ENCODE data around the gene IFNLR1. TPM values are rescaled to one million over a fixed set of nuclear protein-coding genes. Genes with fewer than 3 reads are reported as not detected.
A peak's percentile ranks its signal among the peaks of the same experiment; 100 is the strongest.

IFNLR1 gene
- total RNA-seq, 1 donor from 2014 or later: 21.2 TPM

GRCh38 chr1:24152631-24153494, 34.2 kb downstream of the IFNLR1 start:
- no peak for TF ChIP-seq CTCF (IDR thresholded peaks at IDR 0.05; ENCODE audit: unreplicated experiment)
- DNase-seq (ENCODE audit: low spot score, unreplicated experiment): no peak
- peak overlapping the region; percentile 71 for H3K4me3 Mint-ChIP-seq (ENCODE audit: low read depth)
- peaks cover 39% of the 10 kb centered on the region for H3K4me1 Mint-ChIP-seq (ENCODE audit: low read depth)
- H3K9me3 Mint-ChIP-seq (ENCODE audit: low read depth): no peaks in the 10 kb centered on the region
- H3K36me3 Mint-ChIP-seq (ENCODE audit: insufficient read depth): peaks cover 14% of the 10 kb centered on the region
- H3K27me3 Mint-ChIP-seq: no peaks in the 10 kb centered on the region
- peak overlapping the region; percentile 98 for H3K27ac Mint-ChIP-seq

- H3K9me3 Mint-ChIP-seq (ENCODE audit: low read depth): no peaks in the 10 kb centered on the region
- peaks cover 39% of the 10 kb centered on the region for H3K4me1 Mint-ChIP-seq (ENCODE audit: low read depth)
- peak overlapping the region; percentile 71 for H3K4me3 Mint-ChIP-seq (ENCODE audit: low read depth)
- no peaks in the 10 kb centered on the region for H3K27me3 Mint-ChIP-seq
- no peak for TF ChIP-seq CTCF (IDR thresholded peaks at IDR 0.05; ENCODE audit: unreplicated experiment)
- peak overlapping the region; percentile 98 for H3K27ac Mint-ChIP-seq
- H3K36me3 Mint-ChIP-seq (ENCODE audit: insufficient read depth): peaks cover 11% of the 10 kb centered on the region
- DNase-seq (ENCODE audit: low spot score, unreplicated experiment): peak; percentile 58
Observed at GRCh38 chr1:24151175-24151533, 35.9 kb downstream of the IFNLR1 start.

- no peaks in the 10 kb centered on the region for H3K27me3 Mint-ChIP-seq
- peak overlapping the region; percentile 71 for H3K4me3 Mint-ChIP-seq (ENCODE audit: low read depth)
- peak; percentile 84 for TF ChIP-seq CTCF (IDR thresholded peaks at IDR 0.05; ENCODE audit: unreplicated experiment)
- peaks cover 39% of the 10 kb centered on the region for H3K4me1 Mint-ChIP-seq (ENCODE audit: low read depth)
- peaks cover 8% of the 10 kb centered on the region for H3K36me3 Mint-ChIP-seq (ENCODE audit: insufficient read depth)
- no peaks in the 10 kb centered on the region for H3K9me3 Mint-ChIP-seq (ENCODE audit: low read depth)
- peak; percentile 94 for DNase-seq (ENCODE audit: low spot score, unreplicated experiment)
- peak overlapping the region; percentile 98 for H3K27ac Mint-ChIP-seq
Observed at GRCh38 chr1:24150234-24151174, 36.6 kb downstream of the IFNLR1 start.

- Mint-ChIP-seq H3K9me3 (ENCODE audit: low read depth) (no peaks in the 10 kb centered on the region), H3K27me3 (no peaks in the 10 kb centered on the region), H3K27ac (peak overlapping the region; percentile 98), H3K4me1 (ENCODE audit: low read depth) (peaks cover 35% of the 10 kb centered on the region), H3K4me3 (ENCODE audit: low read depth) (peak overlapping the region; percentile 71), H3K36me3 (ENCODE audit: insufficient read depth) (peaks cover 4% of the 10 kb centered on the region)
- no peak for TF ChIP-seq CTCF (IDR thresholded peaks at IDR 0.05; ENCODE audit: unreplicated experiment)
- no peak for DNase-seq (ENCODE audit: low spot score, unreplicated experiment)
Observed at GRCh38 chr1:24149866-24150233, 37.2 kb downstream of the IFNLR1 start.

- Mint-ChIP-seq H3K27me3 (peaks cover 5% of the 10 kb centered on the region), H3K27ac (no peak overlapping the region)
- no peak for DNase-seq (ENCODE audit: low spot score, unreplicated experiment)
Observed at GRCh38 chr1:24147816-24148215, 39.3 kb downstream of the IFNLR1 start.

More at GRCh38 chr1:24147816-24148215, 39.3 kb downstream of the IFNLR1 start:
- H3K4me1 Mint-ChIP-seq (ENCODE audit: low read depth): peaks cover 36% of the 10 kb centered on the region
- no peaks in the 10 kb centered on the region for H3K36me3 Mint-ChIP-seq (ENCODE audit: insufficient read depth)
- no peaks in the 10 kb centered on the region for H3K9me3 Mint-ChIP-seq (ENCODE audit: low read depth)
- no peak overlapping the region for H3K4me3 Mint-ChIP-seq (ENCODE audit: low read depth)
- no peak for TF ChIP-seq CTCF (IDR thresholded peaks at IDR 0.05; ENCODE audit: unreplicated experiment)

Measured in progenitor cell of endocrine pancreas (in vitro differentiated cells).